Measurements from ENCODE around the gene RAB12.
A peak's percentile ranks its signal among the peaks of the same experiment; 100 is the strongest.
"Not testable (repeated sequence)": the region's sequence is repeated elsewhere in the genome, so short reads cannot be mapped to it uniquely, and the experiment has no call there.

RAB12 gene

DNA sequence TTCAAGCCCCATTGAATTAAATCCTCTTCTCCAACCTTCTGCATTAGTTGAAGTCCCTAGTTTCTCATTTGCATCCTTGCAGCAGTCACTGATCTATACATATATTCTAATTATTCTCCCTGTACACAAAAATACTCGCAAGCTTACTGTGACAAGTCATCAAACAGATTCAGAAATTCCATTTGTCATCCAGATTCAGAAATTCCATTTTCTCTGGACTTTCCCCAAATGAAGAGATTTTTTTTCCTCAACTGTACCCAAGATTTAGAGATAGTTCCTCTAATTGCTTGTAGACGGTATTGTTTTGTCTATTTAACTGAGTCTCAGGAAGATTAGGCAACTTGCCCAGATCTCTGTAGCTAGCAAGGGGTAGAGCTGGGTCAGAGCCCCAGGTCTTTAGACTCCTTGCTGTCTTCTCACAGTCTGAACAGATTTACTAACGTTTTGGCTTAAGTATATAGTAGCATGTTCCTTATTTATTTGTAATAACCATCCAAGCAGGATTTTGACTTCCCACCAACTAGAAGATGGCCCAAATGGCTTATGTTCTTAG is 34.2 kb downstream of the RAB12 start:
- FAIRE-seq (no peak), DNase-seq (ENCODE audit: insufficient read length, low spot score) (no peak)

GRCh38 chr18:8647359-8647758 is 38.1 kb downstream of the RAB12 start:
- FAIRE-seq; DNase-seq (ENCODE audit: insufficient read length, low spot score): not testable (repeated sequence)

- FAIRE-seq: not testable (repeated sequence)
Measured at GRCh38 chr18:8651478-8652261, 42.4 kb downstream of the RAB12 start.

GRCh38 chr18:8654503-8655451 is 45.5 kb downstream of the RAB12 start:
- FAIRE-seq: no peak
- DNase-seq (ENCODE audit: insufficient read length, low spot score): peak; percentile 42

More at GRCh38 chr18:8651478-8652261, 42.4 kb downstream of the RAB12 start:
- DNase-seq (ENCODE audit: insufficient read length, low spot score): not testable (repeated sequence)

DNA sequence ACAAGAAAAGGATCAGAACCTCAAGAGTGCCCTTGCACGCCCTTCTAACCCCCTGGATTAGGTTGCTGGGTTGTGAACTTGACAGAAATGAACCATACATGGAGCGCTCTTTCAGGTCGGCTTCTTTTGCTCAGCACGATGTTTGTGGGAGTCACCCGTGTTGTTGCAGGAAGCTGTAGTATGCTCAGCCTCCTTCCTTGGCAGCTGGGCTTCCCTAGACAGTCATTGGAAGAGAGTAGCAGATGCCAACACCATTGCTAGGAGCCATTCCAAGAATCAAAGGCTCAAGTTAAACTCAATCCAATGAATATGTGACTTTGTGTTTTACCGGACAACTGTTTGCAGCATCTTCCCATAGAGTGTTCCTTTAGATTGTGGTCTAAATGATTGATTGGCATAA is 47.0 kb downstream of the RAB12 start:
- DNase-seq (ENCODE audit: insufficient read length, low spot score) (no peak), FAIRE-seq (no peak)

- no peak for FAIRE-seq
- no peak for DNase-seq (ENCODE audit: insufficient read length, low spot score)
Measured at GRCh38 chr18:8657050-8657820, 48.0 kb downstream of the RAB12 start.

DNA sequence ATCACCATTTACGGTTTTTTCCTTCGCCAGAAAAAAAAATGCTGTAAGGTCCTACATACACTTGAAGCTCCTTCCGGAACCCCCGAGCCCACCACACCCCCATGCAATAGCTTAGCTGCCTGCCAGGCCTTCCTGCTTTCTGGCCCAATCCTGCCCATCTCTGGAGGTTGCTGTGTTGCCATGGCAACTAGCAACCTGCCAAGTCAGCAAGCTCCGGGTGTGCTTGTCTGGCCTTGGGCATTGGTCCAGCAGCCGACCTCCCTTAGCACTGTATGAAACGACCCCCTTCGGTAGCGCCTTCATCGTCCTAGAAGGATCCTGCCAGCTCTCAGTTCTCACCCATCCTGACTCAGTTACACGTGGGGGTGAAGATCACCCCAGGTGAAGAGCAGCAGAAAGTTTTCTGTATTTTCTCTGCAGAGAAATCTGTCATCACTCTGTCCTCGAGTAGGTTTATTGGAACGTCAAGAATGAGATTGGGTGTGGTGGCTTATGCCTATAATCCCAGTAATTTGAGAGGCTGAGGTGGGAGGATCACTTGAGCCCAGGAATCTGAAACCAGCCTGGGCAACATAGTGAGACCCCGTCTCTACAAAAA is 48.7 kb downstream of the RAB12 start:
- DNase-seq (ENCODE audit: insufficient read length, low spot score): peak; percentile 47

DNA sequence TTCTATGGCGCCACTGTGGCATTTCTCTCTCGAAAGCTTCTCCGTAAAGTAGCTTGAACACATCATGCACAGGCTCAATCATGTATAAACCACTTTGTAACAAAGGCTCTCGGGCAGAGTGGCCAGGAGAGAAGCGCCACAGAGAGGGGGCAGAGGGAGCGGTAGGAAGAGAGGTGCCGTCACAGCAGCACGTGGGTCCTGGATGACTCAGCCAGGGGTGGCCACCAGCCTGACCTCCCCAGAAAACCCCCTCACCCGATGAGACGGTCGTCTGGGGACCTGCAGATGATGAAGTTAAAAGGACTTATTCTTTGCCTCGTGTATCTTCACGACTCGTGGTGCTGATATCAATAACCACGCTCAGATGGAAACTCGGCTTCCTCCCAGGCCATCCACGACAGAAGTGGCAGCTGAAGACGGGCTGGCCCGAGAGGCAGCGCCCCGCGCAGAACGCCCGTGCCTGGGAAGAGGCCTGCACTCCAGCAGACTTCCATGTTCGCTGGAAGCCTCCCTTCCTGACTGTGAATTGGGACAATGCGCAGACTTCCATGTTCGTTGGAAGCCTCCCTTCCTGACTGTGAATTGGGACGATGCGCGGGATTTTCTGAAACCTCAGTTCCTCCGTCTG is 49.7 kb downstream of the RAB12 start:
- DNase-seq (ENCODE audit: insufficient read length, low spot score): no peak
- no peak for FAIRE-seq

More for the DNA sequence above, 48.7 kb downstream of the RAB12 start:
- FAIRE-seq: no peak

DNA sequence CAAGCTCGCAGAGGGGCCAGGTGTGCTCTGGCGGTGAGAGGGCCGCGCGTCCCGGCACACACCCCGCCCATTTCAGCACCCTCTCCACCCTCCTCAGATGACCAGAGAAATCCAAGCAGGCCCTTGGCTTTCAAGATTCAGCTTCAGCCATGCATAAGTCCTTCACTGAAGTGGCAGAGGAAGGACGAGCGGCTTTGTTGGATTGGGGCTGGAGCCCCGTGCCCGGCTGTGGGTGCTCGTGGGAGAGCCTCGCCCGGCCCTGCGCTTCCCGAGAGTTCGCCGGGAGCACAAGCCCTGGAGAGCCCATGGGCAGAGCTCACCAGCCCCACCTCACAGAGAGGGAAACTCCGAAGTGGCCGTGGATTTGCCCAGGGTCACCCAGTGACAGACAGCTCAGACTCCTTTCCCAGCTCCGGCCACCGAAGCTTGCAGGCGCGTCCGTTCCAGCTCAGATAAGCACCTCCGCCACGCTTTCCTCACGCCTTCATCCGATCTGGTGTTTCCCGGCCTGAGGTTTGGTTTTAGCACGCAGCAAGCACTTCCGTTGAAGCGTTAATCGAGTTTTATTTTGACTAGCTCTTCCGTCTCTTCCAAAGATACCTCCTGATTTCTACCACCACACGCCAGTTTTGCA is 50.5 kb downstream of the RAB12 start:
- FAIRE-seq: no peak

DNA sequence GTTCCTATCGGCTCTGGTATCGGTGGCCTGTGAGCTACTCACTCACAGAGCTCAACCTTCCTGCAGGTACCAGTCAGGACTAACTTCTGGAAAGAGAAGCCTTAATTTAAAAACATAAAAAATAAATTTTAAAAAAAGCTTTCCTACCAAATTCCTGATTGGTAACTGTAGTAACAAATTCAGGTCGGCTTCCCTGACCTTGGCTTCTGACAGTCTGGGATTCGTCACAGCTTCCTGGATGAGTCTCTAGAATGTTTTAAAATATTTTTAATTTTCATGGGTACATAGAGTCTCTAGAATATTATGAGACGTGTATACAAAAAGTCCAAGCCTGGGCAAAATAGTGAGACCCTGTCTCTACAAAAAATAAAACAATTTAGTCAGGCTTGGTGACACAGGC is 51.1 kb downstream of the RAB12 start:
- FAIRE-seq (no peak), DNase-seq (ENCODE audit: insufficient read length, low spot score) (no peak)

More for the DNA sequence above, 50.5 kb downstream of the RAB12 start:
- DNase-seq (ENCODE audit: insufficient read length, low spot score): no peak

DNA sequence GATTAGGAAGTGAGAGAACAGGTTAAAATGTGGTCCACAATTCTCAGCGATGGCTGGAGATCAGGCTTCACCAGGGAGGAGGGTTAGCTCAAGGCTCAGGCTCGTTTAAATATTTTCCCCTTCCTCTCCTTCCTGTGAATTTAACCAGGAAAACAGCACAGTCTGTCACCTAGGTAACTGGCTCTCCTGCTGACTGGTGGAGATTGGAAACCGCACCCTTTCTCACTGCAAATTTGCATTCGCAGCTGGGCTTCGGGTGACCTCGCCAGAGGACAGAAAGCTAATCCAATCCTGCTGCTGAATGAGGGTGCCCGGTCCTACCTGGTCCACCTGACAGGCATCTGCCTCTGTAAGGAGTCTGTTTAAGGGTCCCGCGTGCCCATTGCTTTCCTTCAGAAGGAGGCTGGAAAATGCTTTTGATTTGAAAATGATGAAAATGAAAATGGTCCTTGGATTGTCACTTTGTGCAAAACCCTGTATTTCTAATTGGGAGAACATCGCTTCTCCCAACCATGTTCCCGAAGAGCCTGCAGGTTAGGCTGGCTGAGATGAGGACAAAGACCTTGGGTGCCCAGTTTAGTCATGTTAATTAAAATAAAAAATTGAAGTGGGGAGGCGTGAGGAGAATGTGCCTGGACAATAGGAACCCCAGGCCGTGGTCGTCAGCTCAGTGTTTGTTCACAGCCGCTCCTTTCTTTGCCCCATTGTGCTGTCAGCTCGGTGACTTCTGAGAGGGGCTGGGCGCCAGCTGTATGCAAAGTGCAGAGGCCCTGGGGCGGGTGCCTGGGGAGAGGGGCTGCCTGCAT is 52.7 kb downstream of the RAB12 start:
- FAIRE-seq (no peak), DNase-seq (ENCODE audit: insufficient read length, low spot score) (no peak)

DNA sequence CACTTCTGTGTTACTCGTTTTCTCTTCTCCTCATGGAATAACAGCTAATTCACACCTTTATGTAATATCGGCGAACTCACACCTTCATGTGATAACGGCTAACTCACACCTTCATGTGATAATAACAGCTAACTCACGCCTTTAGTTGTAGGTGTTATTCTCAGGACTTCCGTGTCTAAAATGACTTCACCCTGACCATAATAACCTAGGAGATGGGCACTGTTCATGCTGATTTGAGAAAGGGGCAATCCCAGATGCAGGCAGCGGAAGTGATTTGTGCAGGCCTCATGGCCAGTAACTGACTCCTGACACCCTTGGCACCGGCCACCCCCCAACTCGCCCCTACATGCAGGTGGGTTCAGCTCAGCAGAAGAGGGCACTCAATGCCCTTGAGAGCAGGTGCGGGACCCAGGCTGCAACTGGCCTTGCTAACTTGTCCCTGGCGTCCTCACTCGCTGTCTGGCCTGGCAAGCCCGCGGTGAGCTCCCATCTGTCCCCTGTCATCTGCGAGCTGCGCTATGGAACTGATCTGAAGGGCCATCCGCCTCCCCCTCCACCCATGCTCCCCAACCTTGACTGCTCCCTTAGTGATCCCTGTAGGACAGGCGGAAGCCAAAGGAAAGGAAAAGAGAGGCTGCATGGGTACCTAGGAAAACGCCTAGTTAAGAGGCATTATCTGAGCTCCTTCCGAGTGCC is 53.5 kb downstream of the RAB12 start:
- DNase-seq (ENCODE audit: insufficient read length, low spot score) (no peak), FAIRE-seq (no peak)

GRCh38 chr18:8667846-8668245 is 58.6 kb downstream of the RAB12 start:
- DNase-seq (ENCODE audit: insufficient read length, low spot score) (no peak), FAIRE-seq (no peak)

DNA sequence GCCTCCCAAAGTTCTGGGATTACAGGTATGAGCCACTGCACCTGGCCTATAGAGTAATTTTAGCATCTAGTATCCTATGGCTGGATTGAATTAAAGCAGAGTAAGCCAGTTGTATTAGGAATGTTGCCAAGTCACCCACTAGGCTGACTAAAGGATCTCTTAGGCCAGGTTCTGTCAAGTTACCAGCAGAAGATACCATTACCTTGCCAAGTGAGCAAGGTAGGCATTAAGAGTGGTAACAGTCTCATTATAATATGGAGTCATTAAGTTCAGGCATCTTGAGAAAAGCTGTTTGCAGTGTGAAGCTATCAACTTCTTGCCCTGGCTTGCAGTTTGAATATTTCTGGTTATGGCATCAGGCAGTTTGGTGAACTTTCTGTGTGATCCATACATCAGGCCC is 59.1 kb downstream of the RAB12 start:
- FAIRE-seq: no peak

GRCh38 chr18:8669571-8669970 is 60.3 kb downstream of the RAB12 start:
- DNase-seq (ENCODE audit: insufficient read length, low spot score) (no peak), FAIRE-seq (no peak)

More for the DNA sequence above, 59.1 kb downstream of the RAB12 start:
- no peak for DNase-seq (ENCODE audit: insufficient read length, low spot score)

- DNase-seq (ENCODE audit: insufficient read length, low spot score) (no peak), FAIRE-seq (no peak)
Measured at GRCh38 chr18:8673256-8674209, 64.3 kb downstream of the RAB12 start.

- FAIRE-seq: no peak
- no peak for DNase-seq (ENCODE audit: insufficient read length, low spot score)
Measured at GRCh38 chr18:8675057-8675456, 65.8 kb downstream of the RAB12 start.

Data from HTR-8/SVneo (cell line).